IMR-90 (cell line): ENCODE measurements around the gene SPON1. TPM values are rescaled to one million over a fixed set of nuclear protein-coding genes. Genes with fewer than 3 reads are reported as not detected.

ENCODE experiments used
- ATAC-seq: fragments of 200-7000 bp; cut with Tn5 transposase; 2 replicates; pipeline ENCODE4 v1.9.1; 2020; ENCODE audit warnings: low read depth, mild to moderate bottlenecking, moderate library complexity
- BruUV-seq: library from RNA; stranded (reverse); fragments of 400-500 nt; replicated peaks from 2 replicates; lab custom pipeline; 2021; lab: Mats Ljungman, UMichigan
- CTCF ChIA-PET: fragments of 300-600 bp; formaldehyde crosslinking; extraction: SDS; loops from one replicate; lab custom pipeline; 2021; ENCODE audit warnings: antibody characterized with exemption; lab: Yijun Ruan, JAX
- POLR2A ChIA-PET: fragments of 300-600 bp; sonication (Branson Sonifier 250); formaldehyde crosslinking; loops from one replicate; lab custom pipeline; 2022; ENCODE audit warnings: antibody characterized with exemption; ENCODE audit not compliant: unreplicated experiment; lab: Charles Lee
- DNase-seq: peaks from one replicate; pipeline ENCODE4 v3.0.0; 2013
- H2AFZ ChIP-seq: replicated peaks from 2 replicates; pipeline ENCODE3; 2013; ENCODE audit warnings: low read length, mild to moderate bottlenecking; ENCODE audit not compliant: poor library complexity
- H2AK5ac ChIP-seq: 2 replicates; pipeline ENCODE4 v1.6.1; 2013; ENCODE audit warnings: low read depth, low read length, inconsistent platforms
- H2AK9ac ChIP-seq: replicated peaks from 2 replicates; pipeline ENCODE3; 2013; ENCODE audit warnings: mild to moderate bottlenecking, low read depth, low read length, moderate library complexity; ENCODE audit not compliant: poor library complexity
- H2BK120ac ChIP-seq: 2 replicates; pipeline ENCODE4 v1.6.1; 2013; ENCODE audit warnings: low read depth, low read length, inconsistent platforms
- H2BK15ac ChIP-seq: 3 replicates; pipeline ENCODE4 v1.6.1; 2013; ENCODE audit warnings: low read depth, low read length, inconsistent platforms
- H2BK20ac ChIP-seq: 2 replicates; pipeline ENCODE4 v1.6.1; 2013; ENCODE audit warnings: low read depth, mild to moderate bottlenecking, inconsistent platforms, low read length, moderate library complexity
- H2BK5ac ChIP-seq: 2 replicates; pipeline ENCODE4 v1.6.1; 2013; ENCODE audit warnings: mild to moderate bottlenecking, low read depth, low read length, inconsistent platforms; ENCODE audit not compliant: poor library complexity, severe bottlenecking
- H3K14ac ChIP-seq: replicated peaks from 2 replicates; pipeline ENCODE4 v1.6.1; 2013; ENCODE audit warnings: low read depth, low read length, inconsistent platforms
- H3K18ac ChIP-seq: 2 replicates; pipeline ENCODE4 v1.6.1; 2013; ENCODE audit warnings: low read depth, low read length, control low read depth
- H3K23ac ChIP-seq: 2 replicates; pipeline ENCODE4 v1.6.1; 2013; ENCODE audit warnings: low read depth, low read length, inconsistent platforms
- H3K27ac ChIP-seq: 2 replicates; pipeline ENCODE4 v1.5.1; 2013; ENCODE audit warnings: mild to moderate bottlenecking, control low read depth, low read length; ENCODE audit not compliant: insufficient read depth
- H3K27me3 ChIP-seq: 2 replicates; pipeline ENCODE4 v1.6.1; 2013; ENCODE audit warnings: low read length; ENCODE audit not compliant: control insufficient read depth, insufficient read depth
- H3K36me3 ChIP-seq: 2 replicates; pipeline ENCODE4 v1.6.1; 2013; ENCODE audit warnings: low read length, mixed read lengths; ENCODE audit not compliant: control insufficient read depth, insufficient read depth
- H3K4ac ChIP-seq: 2 replicates; pipeline ENCODE4 v1.6.1; 2013; ENCODE audit warnings: low read depth, low read length, inconsistent platforms
- H3K4me1 ChIP-seq: 2 replicates; pipeline ENCODE4 v1.6.1; 2013; ENCODE audit warnings: low read length, mixed read lengths; ENCODE audit not compliant: control insufficient read depth, insufficient read depth
- H3K4me2 ChIP-seq: 2 replicates; pipeline ENCODE4 v1.6.1; 2013; ENCODE audit warnings: low read depth, mild to moderate bottlenecking, control low read depth, low read length, moderate library complexity
- H3K4me3 ChIP-seq: 2 replicates; pipeline ENCODE4 v1.5.1; 2013; ENCODE audit warnings: low read depth, mild to moderate bottlenecking, control low read depth, low read length, moderate library complexity; ENCODE audit not compliant: insufficient read depth
- H3K56ac ChIP-seq: 2 replicates; pipeline ENCODE4 v1.6.1; 2013; ENCODE audit warnings: low read length, inconsistent platforms; ENCODE audit not compliant: insufficient read depth; ENCODE audit errors: extremely low read depth
- H3K79me1 ChIP-seq, 2 experiments: 2 replicates each; pipeline ENCODE4 v1.6.1; 2013; ENCODE audit warnings: low read length in 2 of 2, inconsistent platforms in 1 of 2, low read depth in 1 of 2
- H3K9ac ChIP-seq: 2 replicates; pipeline ENCODE4 v1.6.1; 2013; ENCODE audit warnings: low read depth, low read length, control low read depth
- H3K9me1 ChIP-seq: 2 replicates; pipeline ENCODE4 v1.6.1; 2013; ENCODE audit warnings: low read length, inconsistent platforms; ENCODE audit not compliant: insufficient read depth
- H3K9me3 ChIP-seq: 2 replicates; pipeline ENCODE4 v1.6.1; 2013; ENCODE audit warnings: low read length; ENCODE audit not compliant: control insufficient read depth, insufficient read depth
- H4K20me1 ChIP-seq: 2 replicates; pipeline ENCODE4 v1.6.1; 2013; ENCODE audit warnings: low read length, inconsistent platforms; ENCODE audit not compliant: insufficient read depth
- H4K5ac ChIP-seq: 2 replicates; pipeline ENCODE4 v1.6.1; 2013; ENCODE audit warnings: mild to moderate bottlenecking, low read depth, low read length, control low read depth
- H4K8ac ChIP-seq, 2 experiments: 2 replicates each; pipeline ENCODE4 v1.6.1; 2013; ENCODE audit warnings: low read depth in 2 of 2, low read length in 2 of 2, control low read depth in 1 of 2, inconsistent platforms in 1 of 2
- H4K91ac ChIP-seq: 2 replicates; pipeline ENCODE4 v1.6.1; 2013; ENCODE audit warnings: low read depth, low read length, inconsistent platforms; ENCODE audit not compliant: insufficient read depth
- BHLHE40 ChIP-seq: fragments of 150-350 bp; IDR thresholded peaks from 2 replicates; pipeline ENCODE4 v1.6.1; 2016; ENCODE audit warnings: mild to moderate bottlenecking, low read depth, low read length
- CEBPB ChIP-seq: IDR thresholded peaks from 2 replicates; pipeline ENCODE4 v1.6.1; 2012; ENCODE audit warnings: low read depth, low read length, improper control_type of control experiment
- FOS ChIP-seq: fragments of 150-350 bp; IDR thresholded peaks from 2 replicates; pipeline ENCODE4 v1.6.1; 2016; ENCODE audit warnings: low read depth, low read length
- MXI1 ChIP-seq: IDR thresholded peaks from 2 replicates; pipeline ENCODE4 v1.6.1; 2012; ENCODE audit warnings: low read depth, mild to moderate bottlenecking, low read length, moderate library complexity, borderline replicate concordance
- RAD21 ChIP-seq: IDR thresholded peaks from 2 replicates; pipeline ENCODE4 v1.6.1; 2012; ENCODE audit warnings: low read length, improper control_type of control experiment
- RCOR1 ChIP-seq: IDR thresholded peaks from 2 replicates; pipeline ENCODE4 v1.6.1; 2012; ENCODE audit warnings: mild to moderate bottlenecking, low read length, improper control_type of control experiment; ENCODE audit not compliant: insufficient replicate concordance
- WGBS, 2 experiments: methylation state at CpG; one replicate each; pipeline versions ENCODE4 v1.1.5 to v1.1.7; 2013; ENCODE audit warnings: missing lambda C conversion rate in 2 of 2; ENCODE audit not compliant: insufficient read length in 1 of 2; ENCODE audit errors: extremely low coverage in 2 of 2; 5-methylcytosine and 5-hydroxymethylcytosine counted together
- dilution Hi-C: fragments of 300-500 bp; cut with HindIII; formaldehyde crosslinking; loops from one replicate; pipeline ENCODE4 v1.14.3; 2018; ENCODE audit warnings: low sequenced_read_pairs; ENCODE audit not compliant: unreplicated experiment
- in situ Hi-C: fragments of 300-500 bp; cut with MboI; formaldehyde crosslinking; loops from 3 replicates; pipeline ENCODE4 v1.14.3; 2019; ENCODE audit warnings: low sequenced_read_pairs, inconsistent platforms, mixed read lengths
- intact Hi-C: fragments of 100-400 bp; cut with micrococcal nuclease; formaldehyde crosslinking; loops from 2 replicates; pipeline ENCODE4 v1.10.0; 2022
- polyA plus RNA-seq, 3 experiments: library from polyadenylated mRNA; depleted of rRNA; stranded (reverse); fragments of >200 nt; gene quantifications; 2 replicates each; pipeline ENCODE4 v1.2.3, GENCODE V29; 2012; ENCODE audit warnings: low replicate concordance in 1 of 3
- total RNA-seq: library from RNA; depleted of rRNA; stranded (reverse); fragments of >200 nt; gene quantifications from 2 replicates; pipeline ENCODE4 v1.2.3, GENCODE V29; 2012
- TF ChIP-seq, protein P1 (sequence below): conservative IDR thresholded peaks from 2 replicates; pipeline ENCODE4 v1.5.1; 2012; ENCODE audit warnings: mild to moderate bottlenecking, low read depth, low read length, improper control_type of control experiment

The SPON1 gene
- total and polyA plus RNA-seq, 2 of the 4 experiments (the other 2 are of a cell fraction) = 0.62 to 0.72 TPM

DNA sequence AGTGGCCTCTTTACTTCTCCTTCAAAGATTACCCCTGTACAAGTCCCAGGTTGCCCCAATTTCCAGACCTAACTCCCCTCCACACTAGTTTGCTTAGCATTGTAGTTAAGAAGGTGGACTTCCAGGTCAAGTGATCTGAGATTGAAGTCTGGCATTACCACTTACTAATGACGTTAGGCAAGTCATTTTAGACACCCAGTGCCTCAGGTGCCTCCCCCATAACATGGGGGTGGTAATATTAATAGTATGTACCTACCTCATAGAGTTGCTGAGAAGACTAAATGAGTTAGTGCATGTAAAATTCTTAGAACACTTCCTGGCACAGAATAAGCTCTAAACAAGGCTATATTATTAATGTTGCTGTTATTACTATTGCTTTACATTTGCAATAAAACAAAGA lies 93.4 kb downstream of the SPON1 start (continued):
- TF ChIP-seq, protein P1, sequence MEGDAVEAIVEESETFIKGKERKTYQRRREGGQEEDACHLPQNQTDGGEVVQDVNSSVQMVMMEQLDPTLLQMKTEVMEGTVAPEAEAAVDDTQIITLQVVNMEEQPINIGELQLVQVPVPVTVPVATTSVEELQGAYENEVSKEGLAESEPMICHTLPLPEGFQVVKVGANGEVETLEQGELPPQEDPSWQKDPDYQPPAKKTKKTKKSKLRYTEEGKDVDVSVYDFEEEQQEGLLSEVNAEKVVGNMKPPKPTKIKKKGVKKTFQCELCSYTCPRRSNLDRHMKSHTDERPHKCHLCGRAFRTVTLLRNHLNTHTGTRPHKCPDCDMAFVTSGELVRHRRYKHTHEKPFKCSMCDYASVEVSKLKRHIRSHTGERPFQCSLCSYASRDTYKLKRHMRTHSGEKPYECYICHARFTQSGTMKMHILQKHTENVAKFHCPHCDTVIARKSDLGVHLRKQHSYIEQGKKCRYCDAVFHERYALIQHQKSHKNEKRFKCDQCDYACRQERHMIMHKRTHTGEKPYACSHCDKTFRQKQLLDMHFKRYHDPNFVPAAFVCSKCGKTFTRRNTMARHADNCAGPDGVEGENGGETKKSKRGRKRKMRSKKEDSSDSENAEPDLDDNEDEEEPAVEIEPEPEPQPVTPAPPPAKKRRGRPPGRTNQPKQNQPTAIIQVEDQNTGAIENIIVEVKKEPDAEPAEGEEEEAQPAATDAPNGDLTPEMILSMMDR = no peak

DNA sequence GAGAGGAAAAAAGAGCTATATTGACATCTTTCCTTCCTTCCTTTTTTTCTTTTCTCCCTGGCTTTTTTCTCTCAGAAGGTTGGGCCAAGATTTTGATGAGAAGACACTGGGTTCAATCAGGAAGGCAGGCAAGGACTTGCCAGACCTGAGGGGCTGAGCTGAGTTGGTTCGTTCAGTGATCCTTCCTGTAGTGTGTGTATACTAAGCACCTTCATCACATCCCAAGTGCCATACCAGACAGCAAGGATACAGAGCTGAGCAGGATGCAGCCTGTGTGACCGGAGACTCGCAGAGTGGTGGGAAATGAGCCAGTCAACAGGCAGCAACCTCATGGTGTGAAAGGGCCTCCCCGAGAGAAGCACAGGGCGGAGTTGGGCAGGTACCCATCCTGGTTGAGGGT lies 95.5 kb downstream of the SPON1 start:
- CTCF ChIA-PET = interaction anchor here (0.9 kb wide), 1 partner anchor 10 kb away, joined by 3 read pairs; no protein-coding TSS in a partner anchor
- no peak overlapping the region for H2AFZ ChIP-seq
- no peaks in the 10 kb centered on the region for H3K79me1 ChIP-seq
- no peak overlapping the region for H4K91ac ChIP-seq
- no peaks in the 10 kb centered on the region for H3K9me1 ChIP-seq
- no peaks in the 10 kb centered on the region for H3K4me1 ChIP-seq
- intact Hi-C loops (no loop called here), dilution Hi-C loops (no loop called here), in situ Hi-C loops (no loop called here)
- H2AK9ac ChIP-seq = no peak overlapping the region
- DNase-seq = no peak
- POLR2A ChIA-PET = no interaction called here
- no peak overlapping the region for H3K27ac ChIP-seq
- no peak overlapping the region for H3K9ac ChIP-seq
- no peak overlapping the region for H2BK120ac ChIP-seq
- no peak for ATAC-seq
- no peak overlapping the region for H2AK5ac ChIP-seq
- no peak overlapping the region for H2BK5ac ChIP-seq
- H4K8ac ChIP-seq = no peak overlapping the region
- no peak overlapping the region for H3K23ac ChIP-seq
- no peak overlapping the region for H3K4me2 ChIP-seq
- no peak overlapping the region for H3K4ac ChIP-seq
- no peak for TF ChIP-seq CEBPB
- no peak for TF ChIP-seq BHLHE40
- no peak for TF ChIP-seq FOS
- no peak for TF ChIP-seq RAD21
- TF ChIP-seq MXI1 = no peak
- TF ChIP-seq RCOR1 = no peak
- no peak overlapping the region for H3K14ac ChIP-seq
- H4K20me1 ChIP-seq = no peaks in the 10 kb centered on the region
- H3K36me3 ChIP-seq = no peaks in the 10 kb centered on the region
- H2BK15ac ChIP-seq = no peak overlapping the region
- H3K4me3 ChIP-seq = no peak overlapping the region
- no peaks in the 10 kb centered on the region for H3K9me3 ChIP-seq
- H4K5ac ChIP-seq = no peak overlapping the region
- 90% methylated on average over 2 of the region's 5 CpGs; no CpG with 5 or more reads in 1 of the 2 experiments for WGBS, 2 experiments
- BruUV-seq = no TSS peak
- H3K18ac ChIP-seq = no peak overlapping the region
- peaks cover 4% of the 10 kb centered on the region; the same call in 1 of the 2 replicates for H3K27me3 ChIP-seq
- H3K56ac ChIP-seq = no peak overlapping the region
- no peak overlapping the region for H2BK20ac ChIP-seq
